Uterus (tissue), 2 donors: Measurements from ENCODE around the gene RAB15.

Source experiments
- POLR2A ChIP-seq, 2 donors: fragments of 450-650 bp; IDR thresholded peaks; one replicate each; pipeline ENCODE4 v1.6.1; 2016; ENCODE audit warnings: antibody characterized with exemption in 2 of 2, mild to moderate bottlenecking in 1 of 2, moderate library complexity in 1 of 2
- TF ChIP-seq, protein P1 (sequence below), 4 experiments: fragments of 200-600 bp in 2 of 4; fragments of 450-650 bp in 2 of 4; sonication (generic) in 2 of 4; IDR thresholded peaks; one replicate each; pipeline ENCODE4 v1.5.1; 2016 to 2019; ENCODE audit warnings: antibody characterized with exemption in 4 of 4, mild to moderate bottlenecking in 2 of 4, moderate library complexity in 1 of 4

DNA sequence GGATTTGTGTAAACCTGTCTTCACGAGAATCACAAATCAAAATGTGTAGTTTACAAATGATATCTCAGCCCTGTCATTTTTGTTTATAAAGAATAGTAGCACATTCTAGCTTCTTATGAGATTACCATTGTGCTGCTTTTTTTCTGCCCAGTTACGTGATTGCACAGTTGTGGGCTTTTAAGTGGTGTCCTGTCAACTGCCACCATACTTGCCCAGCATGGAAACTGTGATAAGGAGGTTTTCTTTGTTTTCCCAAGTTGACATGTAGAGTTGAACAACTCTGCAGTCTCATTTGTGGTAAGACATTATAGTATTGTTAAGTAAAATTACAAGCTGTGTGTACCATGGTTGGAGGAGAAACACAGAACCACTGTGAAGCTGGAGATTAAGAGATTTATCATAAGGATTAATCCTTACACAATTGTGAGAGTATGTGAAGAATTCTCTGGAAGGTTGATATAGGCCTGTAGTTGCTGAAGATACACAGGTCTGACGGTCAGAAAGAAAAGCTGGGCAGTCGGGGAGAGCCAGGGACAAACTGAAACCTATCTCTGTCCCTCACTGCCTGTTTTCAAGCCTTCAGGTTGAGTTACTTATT lies 45.6 kb downstream of the RAB15 start:
- TF ChIP-seq, protein P1, sequence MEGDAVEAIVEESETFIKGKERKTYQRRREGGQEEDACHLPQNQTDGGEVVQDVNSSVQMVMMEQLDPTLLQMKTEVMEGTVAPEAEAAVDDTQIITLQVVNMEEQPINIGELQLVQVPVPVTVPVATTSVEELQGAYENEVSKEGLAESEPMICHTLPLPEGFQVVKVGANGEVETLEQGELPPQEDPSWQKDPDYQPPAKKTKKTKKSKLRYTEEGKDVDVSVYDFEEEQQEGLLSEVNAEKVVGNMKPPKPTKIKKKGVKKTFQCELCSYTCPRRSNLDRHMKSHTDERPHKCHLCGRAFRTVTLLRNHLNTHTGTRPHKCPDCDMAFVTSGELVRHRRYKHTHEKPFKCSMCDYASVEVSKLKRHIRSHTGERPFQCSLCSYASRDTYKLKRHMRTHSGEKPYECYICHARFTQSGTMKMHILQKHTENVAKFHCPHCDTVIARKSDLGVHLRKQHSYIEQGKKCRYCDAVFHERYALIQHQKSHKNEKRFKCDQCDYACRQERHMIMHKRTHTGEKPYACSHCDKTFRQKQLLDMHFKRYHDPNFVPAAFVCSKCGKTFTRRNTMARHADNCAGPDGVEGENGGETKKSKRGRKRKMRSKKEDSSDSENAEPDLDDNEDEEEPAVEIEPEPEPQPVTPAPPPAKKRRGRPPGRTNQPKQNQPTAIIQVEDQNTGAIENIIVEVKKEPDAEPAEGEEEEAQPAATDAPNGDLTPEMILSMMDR (IDR thresholded peaks at IDR 0.05) = no peak
- TF ChIP-seq POLR2A (IDR thresholded peaks at IDR 0.05) = no peak
